Measurements from ENCODE around the gene RUVBL2.

RUVBL2 gene

DNA sequence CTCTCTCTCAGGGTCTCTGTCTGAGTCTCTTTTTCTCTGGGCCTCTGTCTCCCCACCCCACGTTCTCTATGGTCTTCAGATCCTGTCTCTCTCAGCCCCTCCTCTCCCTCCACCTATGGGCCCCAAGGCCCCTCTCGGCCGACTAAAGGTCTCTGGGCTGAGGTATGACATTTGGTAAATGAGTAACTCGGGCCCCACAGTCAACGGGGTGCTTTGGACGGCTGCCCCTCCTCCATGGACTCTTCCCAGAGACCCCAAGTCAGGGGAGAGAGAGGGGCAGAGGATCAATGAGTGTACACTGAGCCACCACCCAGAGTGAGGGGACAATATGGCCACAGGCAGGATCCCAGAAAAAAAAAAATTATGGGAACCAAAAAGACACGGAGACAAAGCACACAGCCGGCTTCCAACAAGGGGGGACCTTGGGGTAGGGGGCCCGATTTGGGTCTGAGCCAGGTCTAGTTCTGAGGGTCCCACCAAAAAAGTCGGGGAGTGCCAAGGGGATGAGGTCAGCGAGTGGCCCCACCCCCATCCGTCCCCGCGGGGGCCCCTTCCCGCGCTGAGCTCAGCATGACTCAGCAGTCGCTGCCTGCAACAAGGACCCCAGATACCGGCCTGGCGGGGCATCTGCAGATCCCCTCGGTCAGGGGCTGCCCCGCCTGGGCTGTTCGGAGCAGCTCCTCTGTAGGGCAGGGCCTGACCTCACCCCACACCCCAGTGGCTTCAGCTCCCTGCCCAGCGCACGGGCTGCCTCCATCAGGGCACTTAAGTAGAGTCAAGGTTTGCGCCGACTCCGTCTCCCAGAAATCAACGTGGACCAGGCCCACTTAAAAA is 30.1 kb upstream of the RUVBL2 start (continued):
- TF ChIP-seq, protein P1, sequence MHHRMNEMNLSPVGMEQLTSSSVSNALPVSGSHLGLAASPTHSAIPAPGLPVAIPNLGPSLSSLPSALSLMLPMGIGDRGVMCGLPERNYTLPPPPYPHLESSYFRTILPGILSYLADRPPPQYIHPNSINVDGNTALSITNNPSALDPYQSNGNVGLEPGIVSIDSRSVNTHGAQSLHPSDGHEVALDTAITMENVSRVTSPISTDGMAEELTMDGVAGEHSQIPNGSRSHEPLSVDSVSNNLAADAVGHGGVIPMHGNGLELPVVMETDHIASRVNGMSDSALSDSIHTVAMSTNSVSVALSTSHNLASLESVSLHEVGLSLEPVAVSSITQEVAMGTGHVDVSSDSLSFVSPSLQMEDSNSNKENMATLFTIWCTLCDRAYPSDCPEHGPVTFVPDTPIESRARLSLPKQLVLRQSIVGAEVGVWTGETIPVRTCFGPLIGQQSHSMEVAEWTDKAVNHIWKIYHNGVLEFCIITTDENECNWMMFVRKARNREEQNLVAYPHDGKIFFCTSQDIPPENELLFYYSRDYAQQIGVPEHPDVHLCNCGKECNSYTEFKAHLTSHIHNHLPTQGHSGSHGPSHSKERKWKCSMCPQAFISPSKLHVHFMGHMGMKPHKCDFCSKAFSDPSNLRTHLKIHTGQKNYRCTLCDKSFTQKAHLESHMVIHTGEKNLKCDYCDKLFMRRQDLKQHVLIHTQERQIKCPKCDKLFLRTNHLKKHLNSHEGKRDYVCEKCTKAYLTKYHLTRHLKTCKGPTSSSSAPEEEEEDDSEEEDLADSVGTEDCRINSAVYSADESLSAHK (tag by site-specific recombination; IDR thresholded peaks at IDR 0.05), result peak; percentile 58; the same call in 1 of the 2 replicates
- TF ChIP-seq ZNF133 (tag by site-specific recombination; IDR thresholded peaks at IDR 0.05) (no peak), GLIS2 (tag by site-specific recombination; IDR thresholded peaks at IDR 0.05) (peak; percentile 96), ZNF184 (tag by site-specific recombination; IDR thresholded peaks at IDR 0.05) (no peak), ZNF473 (tag by site-specific recombination; IDR thresholded peaks at IDR 0.05) (no peak), ZNF624 (tag by site-specific recombination; IDR thresholded peaks at IDR 0.05) (no peak), ZNF626 (tag by site-specific recombination; IDR thresholded peaks at IDR 0.05) (no peak), ZNF239 (tag by site-specific recombination; IDR thresholded peaks at IDR 0.05) (no peak; the same call in 1 of the 2 replicates), TCF7L2 (IDR thresholded peaks at IDR 0.05; ENCODE audit: borderline replicate concordance, low read depth, low read length) (no peak), ZNF423 (tag by site-specific recombination; IDR thresholded peaks at IDR 0.05) (no peak), ZNF664 (tag by site-specific recombination; IDR thresholded peaks at IDR 0.05) (0 out of 2 replicates have a peak, but pooled peaks have one; percentile 31), ZIC2 (tag by site-specific recombination; IDR thresholded peaks at IDR 0.05) (peak; percentile 97), EGR2 (tag by site-specific recombination; IDR thresholded peaks at IDR 0.05; ENCODE audit: low read depth) (0 out of 2 replicates have a peak, but pooled peaks have one; percentile 9), KLF8 (tag by site-specific recombination; IDR thresholded peaks at IDR 0.05) (peak; percentile 95), KLF1 (tag by site-specific recombination; IDR thresholded peaks at IDR 0.05) (peak; percentile 62), ZNF548 (tag by site-specific recombination; IDR thresholded peaks at IDR 0.05) (no peak), ZNF214 (tag by site-specific recombination; IDR thresholded peaks at IDR 0.05; ENCODE audit: borderline replicate concordance) (no peak), ZNF121 (tag by site-specific recombination; IDR thresholded peaks at IDR 0.05) (no peak), MZF1 (tag by site-specific recombination; IDR thresholded peaks at IDR 0.05; ENCODE audit: borderline replicate concordance) (0 out of 2 replicates have a peak, but pooled peaks have one; percentile 26), ZNF777 (tag by site-specific recombination; IDR thresholded peaks at IDR 0.05; ENCODE audit: borderline replicate concordance) (no peak)
- TF ChIP-seq, protein P2, sequence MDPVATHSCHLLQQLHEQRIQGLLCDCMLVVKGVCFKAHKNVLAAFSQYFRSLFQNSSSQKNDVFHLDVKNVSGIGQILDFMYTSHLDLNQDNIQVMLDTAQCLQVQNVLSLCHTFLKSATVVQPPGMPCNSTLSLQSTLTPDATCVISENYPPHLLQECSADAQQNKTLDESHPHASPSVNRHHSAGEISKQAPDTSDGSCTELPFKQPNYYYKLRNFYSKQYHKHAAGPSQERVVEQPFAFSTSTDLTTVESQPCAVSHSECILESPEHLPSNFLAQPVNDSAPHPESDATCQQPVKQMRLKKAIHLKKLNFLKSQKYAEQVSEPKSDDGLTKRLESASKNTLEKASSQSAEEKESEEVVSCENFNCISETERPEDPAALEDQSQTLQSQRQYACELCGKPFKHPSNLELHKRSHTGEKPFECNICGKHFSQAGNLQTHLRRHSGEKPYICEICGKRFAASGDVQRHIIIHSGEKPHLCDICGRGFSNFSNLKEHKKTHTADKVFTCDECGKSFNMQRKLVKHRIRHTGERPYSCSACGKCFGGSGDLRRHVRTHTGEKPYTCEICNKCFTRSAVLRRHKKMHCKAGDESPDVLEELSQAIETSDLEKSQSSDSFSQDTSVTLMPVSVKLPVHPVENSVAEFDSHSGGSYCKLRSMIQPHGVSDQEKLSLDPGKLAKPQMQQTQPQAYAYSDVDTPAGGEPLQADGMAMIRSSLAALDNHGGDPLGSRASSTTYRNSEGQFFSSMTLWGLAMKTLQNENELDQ (tag by site-specific recombination; IDR thresholded peaks at IDR 0.05; ENCODE audit: low read depth), result no peak
- TF ChIP-seq, protein P3, sequence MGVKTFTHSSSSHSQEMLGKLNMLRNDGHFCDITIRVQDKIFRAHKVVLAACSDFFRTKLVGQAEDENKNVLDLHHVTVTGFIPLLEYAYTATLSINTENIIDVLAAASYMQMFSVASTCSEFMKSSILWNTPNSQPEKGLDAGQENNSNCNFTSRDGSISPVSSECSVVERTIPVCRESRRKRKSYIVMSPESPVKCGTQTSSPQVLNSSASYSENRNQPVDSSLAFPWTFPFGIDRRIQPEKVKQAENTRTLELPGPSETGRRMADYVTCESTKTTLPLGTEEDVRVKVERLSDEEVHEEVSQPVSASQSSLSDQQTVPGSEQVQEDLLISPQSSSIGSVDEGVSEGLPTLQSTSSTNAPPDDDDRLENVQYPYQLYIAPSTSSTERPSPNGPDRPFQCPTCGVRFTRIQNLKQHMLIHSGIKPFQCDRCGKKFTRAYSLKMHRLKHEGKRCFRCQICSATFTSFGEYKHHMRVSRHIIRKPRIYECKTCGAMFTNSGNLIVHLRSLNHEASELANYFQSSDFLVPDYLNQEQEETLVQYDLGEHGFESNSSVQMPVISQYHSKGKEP (tag by site-specific recombination; IDR thresholded peaks at IDR 0.05), result peak; percentile 58
- TF ChIP-seq, protein P4, sequence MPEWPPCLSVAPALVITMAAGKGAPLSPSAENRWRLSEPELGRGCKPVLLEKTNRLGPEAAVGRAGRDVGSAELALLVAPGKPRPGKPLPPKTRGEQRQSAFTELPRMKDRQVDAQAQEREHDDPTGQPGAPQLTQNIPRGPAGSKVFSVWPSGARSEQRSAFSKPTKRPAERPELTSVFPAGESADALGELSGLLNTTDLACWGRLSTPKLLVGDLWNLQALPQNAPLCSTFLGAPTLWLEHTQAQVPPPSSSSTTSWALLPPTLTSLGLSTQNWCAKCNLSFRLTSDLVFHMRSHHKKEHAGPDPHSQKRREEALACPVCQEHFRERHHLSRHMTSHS (tag by site-specific recombination; IDR thresholded peaks at IDR 0.05), result no peak; the same call in 1 of the 2 replicates
- TF ChIP-seq, protein P5, sequence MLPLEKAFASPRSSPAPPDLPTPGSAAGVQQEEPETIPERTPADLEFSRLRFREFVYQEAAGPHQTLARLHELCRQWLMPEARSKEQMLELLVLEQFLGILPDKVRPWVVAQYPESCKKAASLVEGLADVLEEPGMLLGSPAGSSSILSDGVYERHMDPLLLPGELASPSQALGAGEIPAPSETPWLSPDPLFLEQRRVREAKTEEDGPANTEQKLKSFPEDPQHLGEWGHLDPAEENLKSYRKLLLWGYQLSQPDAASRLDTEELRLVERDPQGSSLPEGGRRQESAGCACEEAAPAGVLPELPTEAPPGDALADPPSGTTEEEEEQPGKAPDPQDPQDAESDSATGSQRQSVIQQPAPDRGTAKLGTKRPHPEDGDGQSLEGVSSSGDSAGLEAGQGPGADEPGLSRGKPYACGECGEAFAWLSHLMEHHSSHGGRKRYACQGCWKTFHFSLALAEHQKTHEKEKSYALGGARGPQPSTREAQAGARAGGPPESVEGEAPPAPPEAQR (tag by site-specific recombination; IDR thresholded peaks at IDR 0.05), result peak; percentile 63; the same call in 1 of the 2 replicates
- TF ChIP-seq, protein P6, sequence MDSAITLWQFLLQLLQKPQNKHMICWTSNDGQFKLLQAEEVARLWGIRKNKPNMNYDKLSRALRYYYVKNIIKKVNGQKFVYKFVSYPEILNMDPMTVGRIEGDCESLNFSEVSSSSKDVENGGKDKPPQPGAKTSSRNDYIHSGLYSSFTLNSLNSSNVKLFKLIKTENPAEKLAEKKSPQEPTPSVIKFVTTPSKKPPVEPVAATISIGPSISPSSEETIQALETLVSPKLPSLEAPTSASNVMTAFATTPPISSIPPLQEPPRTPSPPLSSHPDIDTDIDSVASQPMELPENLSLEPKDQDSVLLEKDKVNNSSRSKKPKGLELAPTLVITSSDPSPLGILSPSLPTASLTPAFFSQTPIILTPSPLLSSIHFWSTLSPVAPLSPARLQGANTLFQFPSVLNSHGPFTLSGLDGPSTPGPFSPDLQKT (IDR thresholded peaks at IDR 0.05; ENCODE audit: borderline replicate concordance, low read depth, low read length), result no peak
